ENCODE measurements around the gene TTYH3.

Gene TTYH3

GRCh38 chr7:2616387-2617324 lies 15.1 kb upstream of the TTYH3 start:
- DNase-seq: no peak

GRCh38 chr7:2617325-2617905 lies 14.4 kb upstream of the TTYH3 start:
- no peak for DNase-seq

- no peak for DNase-seq
Measured at GRCh38 chr7:2619116-2619515, 12.7 kb upstream of the TTYH3 start.

DNA sequence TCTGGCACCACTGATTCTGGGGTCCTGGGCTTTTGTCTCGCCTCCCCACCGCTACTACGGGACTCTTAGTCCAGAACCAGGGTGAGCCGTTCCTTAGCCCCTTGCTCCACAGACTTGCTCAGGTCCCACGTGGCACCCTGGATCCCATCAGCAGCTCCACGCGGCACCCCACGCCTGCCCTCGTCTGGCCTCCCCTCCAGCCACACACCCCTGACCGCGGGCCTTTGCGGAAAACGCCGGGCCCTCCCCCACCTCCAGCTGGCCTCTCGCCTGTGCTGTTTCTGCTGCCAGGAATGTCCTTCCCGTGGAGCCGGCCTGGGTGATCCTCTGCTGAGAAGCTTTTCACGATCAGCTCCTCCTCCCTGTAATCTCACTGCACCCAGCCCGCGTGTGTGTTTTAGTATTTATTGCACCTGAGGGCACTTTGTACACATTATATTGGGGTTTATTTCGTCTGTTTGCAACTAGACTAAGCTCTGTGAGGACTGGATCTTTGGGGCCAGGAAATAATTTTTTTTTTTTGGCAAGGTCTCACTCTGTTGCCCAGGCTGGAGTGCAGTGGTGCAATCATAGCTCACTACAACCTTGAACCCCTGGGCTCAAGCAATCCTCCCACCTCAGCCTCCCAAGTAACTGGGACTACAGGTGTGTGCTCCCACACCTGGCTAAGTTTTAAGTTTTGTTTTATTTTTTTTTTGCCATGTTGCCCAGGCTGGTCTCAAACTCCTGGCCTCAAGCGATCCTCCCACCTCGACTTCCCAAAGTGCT lies 10.5 kb upstream of the TTYH3 start:
- no peak for DNase-seq

- DNase-seq: no peak
Measured at GRCh38 chr7:2621948-2622640, 9.7 kb upstream of the TTYH3 start.

DNA sequence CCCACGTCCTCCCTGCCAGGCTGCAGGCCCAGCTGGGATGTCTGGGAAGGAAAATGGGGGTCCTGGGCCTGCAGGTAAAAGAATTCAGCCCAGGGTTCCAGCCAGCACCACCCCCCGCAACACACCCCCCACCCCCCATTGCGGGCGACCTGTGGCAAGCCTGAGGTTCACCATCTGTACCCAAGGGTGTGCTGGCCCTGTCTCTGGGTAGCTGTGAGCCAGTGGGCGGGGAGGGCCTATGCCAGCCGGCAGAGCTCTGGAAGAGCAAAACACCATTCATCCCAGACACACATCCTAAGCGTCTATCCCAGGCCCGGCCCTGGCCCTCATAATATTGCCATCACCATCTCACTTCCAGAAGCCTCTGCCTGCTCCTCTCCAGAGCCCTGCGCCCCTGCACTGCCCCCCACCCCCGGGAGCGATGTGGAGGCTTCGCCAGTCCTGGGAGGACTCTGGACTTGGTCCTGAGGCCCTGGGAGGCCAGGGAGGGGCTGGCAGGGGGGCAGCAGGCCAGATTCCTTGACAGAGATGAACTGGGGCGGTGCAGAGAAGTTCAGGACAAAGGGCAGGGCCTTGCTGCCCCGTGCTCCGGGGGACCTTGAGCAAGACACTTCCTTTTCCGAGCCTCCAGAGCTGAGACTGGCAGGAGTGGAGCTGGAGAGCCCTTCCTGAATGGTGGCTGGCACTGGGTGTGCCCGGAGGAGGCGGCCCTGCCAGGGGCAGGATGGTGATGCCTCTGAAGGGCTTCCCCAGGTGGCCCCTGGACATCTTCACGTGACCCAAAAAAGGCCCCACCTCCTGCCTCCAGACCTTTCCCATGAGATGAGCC lies 8.7 kb upstream of the TTYH3 start:
- DNase-seq: no peak

- DNase-seq: no peak
Measured at GRCh38 chr7:2623698-2624014, 8.1 kb upstream of the TTYH3 start.

- DNase-seq: no peak
Measured at GRCh38 chr7:2624293-2624886, 7.4 kb upstream of the TTYH3 start.

DNA sequence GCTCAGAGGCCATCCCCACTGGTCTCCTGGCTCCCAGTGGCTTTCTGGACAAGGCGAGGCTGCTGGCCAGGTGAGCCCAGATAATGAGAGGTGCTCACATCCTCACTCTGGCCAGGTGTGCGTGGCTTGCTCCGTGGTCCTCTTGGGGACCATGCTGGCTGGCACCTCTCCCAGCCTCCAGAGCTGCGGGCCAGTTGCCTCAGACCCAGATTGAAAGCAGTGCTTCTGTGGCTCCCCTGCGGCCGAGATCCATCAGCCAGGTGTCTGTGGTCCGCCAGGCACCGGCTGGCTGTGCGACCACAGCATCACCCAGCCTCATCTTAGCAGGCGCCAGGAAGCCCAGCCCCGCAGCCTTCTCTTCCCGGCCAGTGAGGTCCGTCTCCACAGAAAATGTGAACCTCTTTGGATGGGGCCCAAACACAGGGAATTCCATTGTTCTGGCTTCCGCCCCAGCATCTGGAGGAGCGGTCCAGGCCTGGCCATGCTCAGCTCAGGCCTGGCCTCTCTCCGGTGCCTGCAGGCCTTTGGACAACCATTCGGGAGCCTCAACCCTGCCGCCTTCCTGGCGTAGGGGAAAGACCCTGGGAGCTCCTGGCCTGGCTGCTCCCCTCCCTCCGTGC lies 5.2 kb upstream of the TTYH3 start:
- DNase-seq: no peak

- no peak for DNase-seq
Measured at GRCh38 chr7:2627258-2628129, 4.3 kb upstream of the TTYH3 start.

DNA sequence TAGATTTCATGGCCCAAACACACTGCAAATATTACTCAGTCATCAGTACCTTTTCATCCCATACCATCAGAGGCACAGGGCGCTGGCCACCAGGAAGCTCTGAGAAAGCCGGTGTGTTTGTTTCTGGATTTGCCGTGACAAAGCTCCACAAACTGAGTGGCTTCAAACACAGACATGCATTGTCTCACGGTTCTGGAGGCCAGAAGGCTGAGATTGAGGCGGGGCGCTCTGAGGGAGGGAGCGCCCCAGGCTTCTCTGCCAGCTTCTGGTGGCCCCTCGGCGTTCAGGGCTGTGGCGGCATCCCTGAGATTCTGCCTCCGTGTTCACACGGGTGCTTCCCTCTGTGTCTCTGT lies 3.7 kb upstream of the TTYH3 start:
- no peak for DNase-seq

- DNase-seq: no peak
Measured at GRCh38 chr7:2628891-2629290, 2.9 kb upstream of the TTYH3 start.

DNA sequence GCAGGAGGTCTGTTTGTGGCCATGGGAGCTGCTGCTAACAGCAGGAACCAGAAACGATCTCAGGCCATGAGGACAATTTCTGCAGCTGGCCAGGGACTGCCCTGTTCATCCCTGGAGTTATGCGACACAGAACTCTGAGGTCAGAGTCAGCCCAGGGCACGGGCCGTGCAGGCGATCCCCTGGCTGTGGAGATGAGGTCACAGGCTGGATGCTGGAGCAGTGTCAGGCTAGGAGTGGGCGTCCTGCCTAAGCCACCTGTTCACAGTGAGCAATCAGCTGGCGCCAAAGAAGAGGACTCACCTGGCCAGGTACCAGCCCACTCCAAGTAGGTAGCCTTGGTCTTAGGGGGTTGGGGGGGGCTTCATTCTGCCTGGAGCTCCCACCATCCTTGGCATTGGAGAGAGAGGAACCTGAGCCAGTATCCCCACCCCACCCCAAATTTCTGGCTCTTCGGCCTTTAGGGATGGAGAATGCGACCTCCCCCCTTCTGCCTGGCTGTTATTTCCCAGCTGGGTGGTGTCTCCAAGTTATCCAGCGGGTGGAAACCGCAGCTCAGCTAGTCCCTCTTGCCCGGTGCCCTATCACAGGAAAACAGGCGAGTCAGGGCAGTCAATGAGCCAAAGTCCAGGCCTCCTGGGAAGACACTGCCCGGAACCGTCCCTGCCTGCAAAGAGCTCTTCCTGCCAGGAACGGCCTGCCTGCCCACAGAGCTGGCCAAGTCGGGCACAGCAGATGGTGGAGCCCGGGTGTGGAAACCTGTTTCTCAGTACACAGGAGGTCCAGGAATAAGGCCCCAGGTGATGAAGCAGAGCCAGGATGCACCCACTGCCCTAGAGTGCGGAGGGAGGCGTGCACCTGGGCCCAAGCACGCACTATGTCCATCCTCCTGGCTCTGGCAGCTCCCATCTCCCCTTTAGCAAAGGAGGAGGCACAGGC lies 1.8 kb upstream of the TTYH3 start:
- no peak for DNase-seq

DNA sequence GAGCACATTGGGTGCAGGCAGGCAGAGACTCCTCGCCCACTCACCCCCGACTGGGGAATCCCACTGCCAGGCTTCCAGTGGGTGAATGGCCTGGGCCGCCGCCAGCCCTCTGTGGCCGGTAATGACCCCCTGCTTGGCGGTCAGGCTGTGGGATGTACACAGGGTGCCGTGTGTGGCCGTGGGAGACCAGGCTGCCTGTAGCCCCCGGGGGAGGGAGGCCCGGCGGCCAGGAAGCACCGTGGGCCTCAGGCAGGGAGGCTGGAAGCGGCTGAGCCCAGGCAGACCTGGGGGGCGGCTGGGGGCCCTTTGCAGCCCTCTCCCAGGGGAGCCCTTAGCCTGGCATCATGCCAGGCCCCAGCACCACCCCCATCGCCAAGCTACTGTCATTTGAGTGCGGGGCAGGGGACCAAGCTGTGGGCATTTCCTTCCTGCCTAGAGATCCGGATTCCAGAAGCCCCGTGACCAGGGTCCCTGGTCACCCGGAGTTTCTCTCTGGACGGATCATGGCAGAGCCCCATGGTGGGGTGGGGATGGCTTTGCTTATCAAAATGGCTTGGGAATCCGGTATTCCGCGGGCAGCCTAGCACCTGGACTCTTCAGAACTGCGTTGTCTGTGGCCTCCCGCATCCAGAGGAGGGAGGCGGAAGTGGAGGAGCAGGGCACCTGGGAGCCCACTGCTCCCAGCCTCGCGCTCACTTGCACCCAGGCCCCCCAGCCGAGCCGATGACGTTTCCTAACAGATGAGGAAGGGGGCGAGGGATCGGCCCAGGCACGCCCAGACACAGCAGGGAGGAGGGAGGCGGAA lies 1.1 kb downstream of the TTYH3 start:
- peak; percentile 27 for DNase-seq

- DNase-seq: no peak
Measured at GRCh38 chr7:2633538-2634266, 1.9 kb downstream of the TTYH3 start.

- DNase-seq: no peak
Measured at GRCh38 chr7:2634267-2635145, 2.7 kb downstream of the TTYH3 start.
